ENCODE results near the gene TSPAN1. TPM values are rescaled to one million over a fixed set of nuclear protein-coding genes. Genes with fewer than 3 reads are reported as not detected.
A peak's percentile ranks its signal among the peaks of the same experiment; 100 is the strongest.

The TSPAN1 gene, protein sequence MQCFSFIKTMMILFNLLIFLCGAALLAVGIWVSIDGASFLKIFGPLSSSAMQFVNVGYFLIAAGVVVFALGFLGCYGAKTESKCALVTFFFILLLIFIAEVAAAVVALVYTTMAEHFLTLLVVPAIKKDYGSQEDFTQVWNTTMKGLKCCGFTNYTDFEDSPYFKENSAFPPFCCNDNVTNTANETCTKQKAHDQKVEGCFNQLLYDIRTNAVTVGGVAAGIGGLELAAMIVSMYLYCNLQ
- total RNA-seq (2014; rRNA removed; shearing (Covaris generic)) = 0.64 and 0.66 TPM in 2 replicates

DNA sequence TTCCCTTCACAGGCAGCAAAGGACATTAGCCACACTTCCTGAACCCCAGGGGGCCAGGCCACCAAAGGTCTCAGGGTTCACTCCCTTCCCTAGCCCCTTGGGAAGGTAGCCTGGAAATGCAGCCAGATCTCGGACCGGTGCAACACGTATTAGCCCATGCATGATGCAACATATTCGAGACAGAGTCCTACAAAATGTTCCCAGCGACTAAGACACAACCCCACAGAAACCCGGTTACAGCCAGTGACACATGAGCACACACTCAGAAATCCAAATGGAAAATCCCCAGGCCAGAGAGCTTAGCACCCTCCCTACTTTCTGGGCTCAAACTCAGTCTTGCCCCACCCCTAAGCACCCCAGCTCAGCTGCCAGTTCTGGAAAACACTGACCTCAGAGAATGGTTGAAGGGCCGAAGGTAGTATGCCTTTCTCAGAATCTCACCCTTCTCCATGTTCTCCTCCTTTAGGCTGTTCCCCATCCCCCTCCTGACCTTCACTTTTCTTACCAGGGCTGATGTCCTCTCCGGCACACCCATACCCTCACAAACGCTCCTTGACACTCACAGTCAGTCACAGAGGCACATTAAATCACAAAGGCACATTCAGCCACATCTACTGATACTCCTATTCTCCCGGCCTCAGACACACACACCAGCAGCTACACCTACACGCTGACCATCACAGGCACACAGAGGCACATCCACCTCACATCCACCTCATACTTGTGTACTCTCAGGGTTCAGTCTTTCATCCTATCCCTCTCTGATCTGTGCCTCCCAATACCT, at the start of gene TSPAN1:
TSS of gene TSPAN1 (plus strand) at position 640 of the 784 bp plus-strand sequence. CDS start 6,021 bp downstream, outside the sequence.
- no peak for DNase-seq (ENCODE audit: low spot score)

- no peak for DNase-seq (ENCODE audit: low spot score)
Measured at GRCh38 chr1:46128344-46128743, 46.5 kb upstream of the TSPAN1 start.

- DNase-seq (ENCODE audit: low spot score) = no peak
Measured at GRCh38 chr1:46130121-46130520, 44.8 kb upstream of the TSPAN1 start.

DNA sequence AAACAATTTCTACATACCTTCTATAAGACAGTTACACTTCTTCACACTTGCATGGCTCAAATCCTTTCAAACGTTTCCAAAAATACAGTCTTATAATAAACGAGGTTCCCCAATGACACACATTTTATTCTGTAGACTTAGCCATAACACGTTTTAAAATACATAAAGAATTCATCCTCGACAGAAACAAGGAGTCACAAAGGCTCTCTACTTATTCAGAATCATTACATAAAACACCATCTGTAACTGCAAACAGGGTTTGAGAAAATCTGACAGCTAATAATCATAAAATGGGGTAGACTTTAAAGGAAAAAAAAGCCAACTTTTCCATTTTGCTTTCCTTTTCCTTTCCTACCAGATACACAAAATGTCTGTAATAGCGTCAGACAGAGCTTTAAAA, 44.3 kb upstream of the TSPAN1 start:
- no peak for DNase-seq (ENCODE audit: low spot score)

- DNase-seq (ENCODE audit: low spot score) = no peak
Measured at GRCh38 chr1:46131093-46131492, 43.8 kb upstream of the TSPAN1 start.

GRCh38 chr1:46131712-46132528, 43.0 kb upstream of the TSPAN1 start:
- peak; percentile 49 for DNase-seq (ENCODE audit: low spot score)

DNA sequence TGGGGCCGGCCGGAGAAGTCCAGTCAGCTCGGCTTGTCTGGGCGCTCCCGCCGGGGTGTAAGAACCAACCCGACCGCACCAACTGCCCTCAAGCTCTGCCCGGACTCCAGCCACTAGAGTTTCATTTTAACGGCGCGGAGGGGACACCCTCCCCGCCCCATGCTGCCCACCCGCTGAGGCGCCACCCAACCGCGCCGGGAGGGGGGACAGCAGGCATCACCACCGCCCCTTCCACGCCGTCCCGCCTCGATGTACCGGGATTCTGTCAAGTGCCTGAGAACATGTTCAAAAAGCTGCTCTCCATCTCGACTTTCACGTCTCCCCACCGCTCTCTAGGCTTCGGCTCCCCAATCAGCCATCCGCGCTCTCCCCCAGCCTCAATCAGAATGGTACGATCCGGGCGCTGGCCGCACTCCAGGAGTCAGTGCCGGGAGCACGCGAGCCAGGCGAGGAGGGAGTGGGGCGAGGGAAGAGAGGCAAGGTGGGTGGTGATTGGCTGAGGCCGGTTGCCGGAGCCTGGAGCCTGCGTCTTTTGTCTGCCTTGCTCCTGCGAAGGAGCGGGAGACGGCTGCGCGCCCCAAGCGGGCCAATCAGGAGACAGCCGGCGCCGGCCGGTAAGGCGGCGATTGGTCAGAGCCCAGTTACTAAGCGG, 42.2 kb upstream of the TSPAN1 start, which contains the start of gene PIK3R3:
TSS of gene PIK3R3 (minus strand) at position 101 of the 652 bp plus-strand sequence. CDS start 677 bp downstream, outside the sequence.
- DNase-seq (ENCODE audit: low spot score) = peak; percentile 99

- DNase-seq (ENCODE audit: low spot score) = no peak
Measured at GRCh38 chr1:46133181-46133658, 41.7 kb upstream of the TSPAN1 start.

DNA sequence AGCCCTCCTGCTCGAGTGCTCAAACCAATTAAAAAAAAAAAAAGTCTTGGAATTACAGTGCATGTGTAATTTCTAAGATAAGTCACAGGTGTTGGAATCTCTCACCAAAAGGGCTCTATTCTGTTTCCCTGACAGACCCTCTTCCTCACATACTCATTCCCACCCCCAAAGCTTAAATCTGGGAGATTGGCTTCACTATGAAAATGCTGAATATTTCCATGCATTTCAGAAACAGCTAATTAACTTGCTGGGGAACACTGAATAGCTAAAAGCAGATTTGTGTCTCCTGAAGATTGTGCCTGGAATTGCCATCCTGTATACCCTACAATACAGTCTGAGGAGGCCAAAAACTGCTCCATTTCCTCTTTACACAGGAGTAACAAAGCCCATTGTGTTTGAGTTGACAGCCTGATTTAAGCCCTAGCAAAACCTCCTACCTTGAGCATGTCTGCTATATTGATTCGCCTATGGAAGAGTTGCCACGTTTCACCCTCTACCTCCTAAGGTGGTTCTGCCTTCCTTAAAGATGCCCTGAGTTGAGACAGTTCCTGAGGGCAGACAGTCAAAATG, 41.0 kb upstream of the TSPAN1 start:
- DNase-seq (ENCODE audit: low spot score) = no peak

- peak; percentile 49 for DNase-seq (ENCODE audit: low spot score)
Measured at GRCh38 chr1:46134660-46135331, 40.1 kb upstream of the TSPAN1 start.

DNA sequence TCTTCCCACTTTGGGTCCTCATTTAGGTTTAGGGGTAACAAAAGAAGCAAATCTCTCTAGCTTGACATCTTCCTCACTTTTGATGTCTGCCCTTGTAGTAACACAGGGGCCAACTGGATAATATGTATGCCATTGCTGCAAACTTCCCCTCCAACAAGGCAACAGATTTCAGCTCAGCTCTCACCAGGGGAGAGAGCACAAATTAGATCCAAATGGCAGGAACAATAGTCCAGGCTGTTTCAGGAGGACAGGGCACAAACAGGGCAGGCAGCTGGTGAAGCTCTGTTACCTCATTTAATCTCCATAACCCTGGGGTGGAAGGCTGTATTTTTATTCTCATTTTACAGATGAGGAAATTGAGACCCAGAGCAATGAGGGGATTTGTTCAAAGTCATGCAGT, 38.2 kb upstream of the TSPAN1 start:
- DNase-seq (ENCODE audit: low spot score) = no peak

GRCh38 chr1:46137916-46138315, 37.0 kb upstream of the TSPAN1 start:
- DNase-seq (ENCODE audit: low spot score) = peak; percentile 74

DNA sequence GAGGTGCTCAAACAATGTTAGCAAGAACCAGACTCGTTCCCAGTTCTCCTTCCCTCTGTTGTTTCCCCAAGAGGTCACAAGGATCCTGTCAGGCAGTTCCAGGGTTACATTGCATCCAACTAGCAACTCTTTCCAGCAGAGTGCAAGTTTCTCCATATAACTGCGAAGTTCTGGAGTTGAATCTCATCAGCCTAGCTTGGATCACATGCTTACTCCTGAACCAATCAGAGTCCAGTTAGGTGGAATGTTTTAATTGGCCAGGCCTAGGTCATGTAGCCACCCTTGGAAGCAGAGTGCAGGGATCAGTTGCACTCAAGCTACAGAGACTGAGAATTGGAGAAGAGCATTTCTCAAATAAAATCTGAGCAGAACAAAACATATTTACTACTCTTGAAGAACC, 26.6 kb upstream of the TSPAN1 start:
- no peak for DNase-seq (ENCODE audit: low spot score)

DNA sequence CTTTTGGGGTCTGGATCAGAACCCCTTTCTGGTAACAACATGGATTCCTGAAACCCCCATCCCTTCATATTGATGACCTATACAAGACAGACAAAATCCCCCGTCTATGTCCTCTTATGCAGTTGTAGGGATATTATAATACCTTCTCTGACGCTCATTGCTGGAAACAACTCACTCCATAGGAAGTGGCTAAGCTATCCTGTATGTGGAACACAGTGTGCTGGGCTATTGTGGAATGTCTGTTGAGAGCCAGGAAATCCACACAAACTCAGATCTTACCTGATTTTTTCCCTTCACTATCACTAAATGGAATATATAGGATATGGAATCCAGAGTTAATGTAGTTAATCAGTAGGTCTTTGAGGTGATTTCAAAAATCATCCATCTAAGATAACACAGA, 24.8 kb upstream of the TSPAN1 start:
- no peak for DNase-seq (ENCODE audit: low spot score)

GRCh38 chr1:46152016-46152415, 22.9 kb upstream of the TSPAN1 start:
- DNase-seq (ENCODE audit: low spot score) = no peak

GRCh38 chr1:46153228-46153627, 21.7 kb upstream of the TSPAN1 start:
- DNase-seq (ENCODE audit: low spot score) = no peak

- DNase-seq (ENCODE audit: low spot score) = no peak
Measured at GRCh38 chr1:46153732-46154131, 21.2 kb upstream of the TSPAN1 start.

DNA sequence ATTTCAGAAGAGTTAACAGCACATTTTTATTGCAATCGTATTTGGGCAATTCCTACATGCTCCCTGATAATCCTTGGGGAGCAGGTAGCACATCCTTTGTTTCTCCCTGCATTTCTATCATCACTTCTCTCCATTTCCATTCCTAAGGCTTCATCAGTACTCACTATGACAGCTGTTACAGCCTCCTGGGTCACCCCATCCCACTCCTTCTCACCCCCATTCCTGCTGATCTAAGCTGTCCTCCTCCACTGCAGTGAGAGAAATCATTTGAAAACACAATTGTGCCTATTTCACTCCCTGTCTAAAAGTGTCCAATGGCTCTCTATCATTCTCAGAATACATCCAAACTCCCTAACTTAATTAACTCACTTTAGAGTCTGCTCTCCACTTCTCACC, 17.0 kb upstream of the TSPAN1 start:
- no peak for DNase-seq (ENCODE audit: low spot score)

- DNase-seq (ENCODE audit: low spot score) = no peak
Measured at GRCh38 chr1:46158312-46159281, 16.3 kb upstream of the TSPAN1 start.
